ENCODE measurements around the gene WDR38. TPM values are rescaled to one million over a fixed set of nuclear protein-coding genes. Genes with fewer than 3 reads are reported as not detected.

Gene WDR38
- total and polyA plus RNA-seq, 9 of the 15 experiments (the other 6 are each of a cell fraction or from before 2014, with no cell fraction given) = not detected

- TF ChIP-seq ZNF436 (CRISPR knock-in tag; IDR thresholded peaks at IDR 0.05) (no peak), KLF16 (IDR thresholded peaks at IDR 0.05) (no peak), DLX4 (CRISPR knock-in tag; IDR thresholded peaks at IDR 0.05) (no peak), SAFB (IDR thresholded peaks at IDR 0.05; ENCODE audit: borderline replicate concordance, low read depth, low read length) (peak; percentile 57; the same call in 1 of the 2 replicates), POLR2B (IDR thresholded peaks at IDR 0.05; ENCODE audit: low read depth, partially characterized antibody) (peak; percentile 88), KHSRP (IDR thresholded peaks at IDR 0.05) (no peak), POLR3G (IDR thresholded peaks at IDR 0.05; ENCODE audit: extremely low read depth, insufficient read length, insufficient replicate concordance) (no peak), ETS1 (conservative IDR thresholded peaks at IDR 0.05; ENCODE audit: control insufficient read depth, low read depth, low read length) (peak; percentile 86), GTF2B (IDR thresholded peaks at IDR 0.05; ENCODE audit: extremely low read depth, insufficient read length) (no peak), ATF1 (CRISPR knock-in tag; IDR thresholded peaks at IDR 0.05) (no peak), ATF1 (tag; IDR thresholded peaks at IDR 0.05) (peak; percentile 78), PCBP1 (IDR thresholded peaks at IDR 0.05; ENCODE audit: low read depth, low read length, poor library complexity, severe bottlenecking) (peak; percentile 71), ETV5 (CRISPR knock-in tag; IDR thresholded peaks at IDR 0.05; ENCODE audit: low read depth) (peak; percentile 47; the same call in 1 of the 2 replicates), ZNF174 (CRISPR knock-in tag; IDR thresholded peaks at IDR 0.05) (no peak), NONO (IDR thresholded peaks at IDR 0.05; ENCODE audit: low read depth in 2 of 2, low read length in 1 of 2) (peak in 1 of 2 experiments; percentile 64; a peak in 1 of 4 replicates), ZFP36 (IDR thresholded peaks at IDR 0.05; ENCODE audit: low read depth, low read length, partially characterized antibody) (no peak), SREBF2 (CRISPR knock-in tag; IDR thresholded peaks at IDR 0.05) (no peak; the same call in 1 of the 2 replicates), IRF9 (tag; IDR thresholded peaks at IDR 0.05) (no peak), SRSF9 (IDR thresholded peaks at IDR 0.05; ENCODE audit: borderline replicate concordance, low read depth, low read length) (no peak), ZFX (CRISPR knock-in tag; IDR thresholded peaks at IDR 0.05) (no peak), SMAD3 (CRISPR knock-in tag; conservative IDR thresholded peaks at IDR 0.05) (no peak), MNT (conservative IDR thresholded peaks at IDR 0.05) (no peak), ELF1 (tag; IDR thresholded peaks at IDR 0.05) (peak; percentile 90)
Measured at GRCh38 chr9:124868511-124869465, 15.5 kb downstream of the WDR38 start (continued).

Data from K562 (cell line).